T-helper 22 cell (primary cell): ENCODE results near the gene SPEG.
"Not testable (repeated sequence)": the region's sequence is repeated elsewhere in the genome, so short reads cannot be mapped to it uniquely, and the experiment has no call there.

Experiments used
- DNase-seq: peaks from one replicate; pipeline ENCODE4 v3.0.0-alpha.2; 2020; ENCODE audit warnings: low read depth

Gene SPEG

DNA sequence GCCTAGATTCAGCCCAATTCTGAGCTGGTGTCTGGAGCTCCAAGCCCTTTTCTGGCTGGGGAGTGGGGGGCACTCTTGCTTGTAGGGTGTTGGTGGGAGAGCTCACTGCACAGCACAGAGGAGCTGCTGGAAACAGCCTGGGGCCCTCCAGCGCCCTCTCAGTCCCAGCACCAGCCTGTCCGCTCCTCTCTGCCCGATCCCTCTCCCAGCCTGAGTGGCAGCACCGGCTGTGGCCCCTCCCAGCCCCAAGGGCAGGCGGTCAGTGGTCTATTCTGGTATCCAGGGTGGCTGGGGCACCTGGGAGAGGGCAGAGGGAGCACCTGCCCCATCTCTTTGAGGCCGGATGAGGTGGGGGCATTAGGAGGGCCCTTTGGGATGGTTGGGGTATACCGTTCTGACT, 29.7 kb upstream of the SPEG start:
- DNase-seq = no peak

GRCh38 chr2:219405451-219405850, 29.2 kb upstream of the SPEG start:
- DNase-seq = no peak

GRCh38 chr2:219405958-219406860, 28.4 kb upstream of the SPEG start:
- DNase-seq = no peak

DNA sequence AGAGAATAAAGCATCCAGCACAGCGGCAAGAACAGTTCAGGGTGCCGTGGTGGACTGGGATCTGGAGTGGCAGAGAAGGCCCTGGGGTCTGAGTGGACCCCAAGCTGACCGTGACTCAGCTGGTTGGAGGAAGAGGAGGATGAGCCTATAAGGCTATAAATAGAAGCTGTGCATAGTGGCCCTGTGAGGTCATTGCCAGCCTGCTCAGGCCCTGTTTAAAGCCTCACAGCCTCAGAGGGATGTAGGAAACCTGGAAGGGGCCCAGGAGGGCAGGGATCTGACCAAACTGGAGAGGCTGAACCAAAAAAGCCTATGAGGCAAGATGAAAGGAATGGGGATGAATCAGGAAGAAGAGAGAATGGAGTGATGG, 27.8 kb upstream of the SPEG start:
- DNase-seq = no peak

DNA sequence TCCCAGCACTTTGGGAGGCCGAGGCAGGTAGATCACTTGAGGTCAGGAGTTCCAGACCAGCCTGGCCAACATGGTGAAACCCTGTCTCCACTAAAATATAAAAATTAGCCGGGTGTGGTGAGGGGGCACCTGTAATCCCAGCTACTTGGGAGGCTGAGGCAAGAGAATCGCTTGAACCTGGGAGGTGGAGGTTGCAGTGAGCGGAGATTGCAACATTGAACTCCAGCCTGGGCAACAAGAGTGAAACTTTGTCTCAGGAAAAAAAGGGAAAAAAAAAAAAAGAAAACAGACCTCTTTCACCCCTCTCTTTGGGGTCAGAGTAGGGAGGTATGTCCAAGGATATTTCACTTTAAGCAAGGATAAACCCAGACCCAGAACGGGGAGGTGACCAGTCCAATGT, 27.3 kb upstream of the SPEG start:
- not testable (repeated sequence) for DNase-seq

DNA sequence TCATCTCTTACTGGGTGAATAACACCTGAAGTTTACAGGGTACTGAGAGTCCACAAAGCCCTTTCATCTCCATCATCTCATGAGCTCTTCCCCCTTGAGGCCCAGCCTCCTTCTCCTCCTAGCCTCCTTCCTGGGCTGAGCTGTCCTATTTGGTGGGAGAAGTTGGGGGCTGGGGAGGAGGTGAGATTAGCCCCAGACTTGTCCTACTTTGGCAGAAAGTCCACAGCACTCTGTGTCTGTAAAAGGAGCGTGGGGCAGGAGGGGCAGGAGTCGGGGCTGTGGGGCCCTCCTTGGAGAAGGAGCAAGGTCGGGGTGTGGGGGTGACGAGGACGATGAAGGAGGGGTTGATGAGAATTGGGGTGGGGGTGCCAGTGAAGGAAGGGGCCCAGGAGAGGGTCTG, 26.4 kb upstream of the SPEG start:
- no peak for DNase-seq

GRCh38 chr2:219408631-219409030, 26.0 kb upstream of the SPEG start:
- no peak for DNase-seq

GRCh38 chr2:219409619-219410018, 25.0 kb upstream of the SPEG start:
- DNase-seq = no peak

- DNase-seq = no peak
These were observed 24.3 kb upstream of the SPEG start for GRCh38 chr2:219410390-219410789.

DNA sequence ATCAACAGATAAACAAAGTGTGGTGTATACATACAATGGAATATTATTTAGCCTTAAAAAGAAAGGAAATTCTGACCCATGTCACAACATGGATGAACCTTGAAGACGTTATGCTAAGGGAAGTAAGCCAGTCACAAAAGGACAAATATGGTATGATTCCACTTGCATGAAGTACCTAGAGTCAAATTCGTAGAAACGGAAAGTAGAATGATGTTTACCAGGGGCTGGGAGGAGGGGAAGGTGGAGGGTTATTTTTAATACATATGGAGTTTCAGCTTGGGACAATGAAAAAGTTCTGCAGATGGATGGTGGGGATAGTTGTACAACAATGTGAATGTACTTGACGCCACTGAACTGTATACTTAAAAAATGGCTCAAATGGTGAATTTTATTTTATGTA, 19.8 kb upstream of the SPEG start:
- no peak for DNase-seq

- DNase-seq = no peak
These were observed 18.9 kb upstream of the SPEG start for GRCh38 chr2:219415580-219416234.

- DNase-seq = no peak
These were observed 18.4 kb upstream of the SPEG start for GRCh38 chr2:219416235-219416602.

GRCh38 chr2:219416938-219417337, 17.7 kb upstream of the SPEG start:
- DNase-seq = no peak

DNA sequence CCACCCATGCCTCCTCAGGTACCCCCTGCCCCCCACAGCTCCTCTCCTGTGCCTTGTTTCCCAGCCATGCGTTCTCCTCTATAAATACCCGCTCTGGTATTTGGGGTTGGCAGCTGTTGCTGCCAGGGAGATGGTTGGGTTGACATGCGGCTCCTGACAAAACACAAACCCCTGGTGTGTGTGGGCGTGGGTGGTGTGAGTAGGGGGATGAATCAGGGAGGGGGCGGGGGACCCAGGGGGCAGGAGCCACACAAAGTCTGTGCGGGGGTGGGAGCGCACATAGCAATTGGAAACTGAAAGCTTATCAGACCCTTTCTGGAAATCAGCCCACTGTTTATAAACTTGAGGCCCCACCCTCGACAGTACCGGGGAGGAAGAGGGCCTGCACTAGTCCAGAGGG, 17.3 kb upstream of the SPEG start:
- DNase-seq = no peak

DNA sequence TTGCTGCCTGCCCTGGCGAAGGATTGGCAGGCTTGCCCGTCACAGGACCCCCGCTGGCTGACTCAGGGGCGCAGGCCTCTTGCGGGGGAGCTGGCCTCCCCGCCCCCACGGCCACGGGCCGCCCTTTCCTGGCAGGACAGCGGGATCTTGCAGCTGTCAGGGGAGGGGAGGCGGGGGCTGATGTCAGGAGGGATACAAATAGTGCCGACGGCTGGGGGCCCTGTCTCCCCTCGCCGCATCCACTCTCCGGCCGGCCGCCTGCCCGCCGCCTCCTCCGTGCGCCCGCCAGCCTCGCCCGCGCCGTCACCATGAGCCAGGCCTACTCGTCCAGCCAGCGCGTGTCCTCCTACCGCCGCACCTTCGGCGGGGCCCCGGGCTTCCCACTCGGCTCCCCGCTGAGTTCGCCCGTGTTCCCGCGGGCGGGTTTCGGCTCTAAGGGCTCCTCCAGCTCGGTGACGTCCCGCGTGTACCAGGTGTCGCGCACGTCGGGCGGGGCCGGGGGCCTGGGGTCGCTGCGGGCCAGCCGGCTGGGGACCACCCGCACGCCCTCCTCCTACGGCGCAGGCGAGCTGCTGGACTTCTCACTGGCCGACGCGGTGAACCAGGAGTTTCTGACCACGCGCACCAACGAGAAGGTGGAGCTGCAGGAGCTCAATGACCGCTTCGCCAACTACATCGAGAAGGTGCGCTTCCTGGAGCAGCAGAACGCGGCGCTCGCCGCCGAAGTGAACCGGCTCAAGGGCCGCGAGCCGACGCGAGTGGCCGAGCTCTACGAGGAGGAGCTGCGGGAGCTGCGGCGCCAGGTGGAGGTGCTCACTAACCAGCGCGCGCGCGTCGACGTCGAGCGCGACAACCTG, 16.3 kb upstream of the SPEG start, which contains the start of gene DES:
TSS of gene DES (plus strand) at position 223 of the 857 bp plus-strand sequence. CDS start at position 309, 86 bp downstream.
- no peak for DNase-seq

GRCh38 chr2:219419012-219419324, 15.7 kb upstream of the SPEG start:
- no peak for DNase-seq

GRCh38 chr2:219419331-219420197, 15.1 kb upstream of the SPEG start:
- DNase-seq = no peak

GRCh38 chr2:219420687-219421086, 14.0 kb upstream of the SPEG start:
- DNase-seq = no peak

- DNase-seq = no peak
These were observed 13.3 kb upstream of the SPEG start for GRCh38 chr2:219421323-219421722.

- DNase-seq = no peak
These were observed 11.6 kb upstream of the SPEG start for GRCh38 chr2:219422952-219423534.

GRCh38 chr2:219423652-219424377, 10.8 kb upstream of the SPEG start:
- no peak for DNase-seq
